DND-41 (cell line): ENCODE data around the gene CHMP1B.

ENCODE experiments used
- CTCF ChIP-seq: IDR thresholded peaks from 2 replicates; pipeline ENCODE4 v1.5.1; 2012; ENCODE audit warnings: borderline replicate concordance, low read length, moderate library complexity, mild to moderate bottlenecking; ENCODE audit not compliant: poor library complexity, severe bottlenecking; ENCODE audit errors: extremely low read depth
- EZH2 ChIP-seq: IDR thresholded peaks from 3 replicates; pipeline ENCODE4 v1.6.1; 2012; ENCODE audit warnings: borderline replicate concordance, low read depth, mild to moderate bottlenecking, moderate library complexity, low read length, inconsistent platforms; ENCODE audit not compliant: severe bottlenecking

DNA sequence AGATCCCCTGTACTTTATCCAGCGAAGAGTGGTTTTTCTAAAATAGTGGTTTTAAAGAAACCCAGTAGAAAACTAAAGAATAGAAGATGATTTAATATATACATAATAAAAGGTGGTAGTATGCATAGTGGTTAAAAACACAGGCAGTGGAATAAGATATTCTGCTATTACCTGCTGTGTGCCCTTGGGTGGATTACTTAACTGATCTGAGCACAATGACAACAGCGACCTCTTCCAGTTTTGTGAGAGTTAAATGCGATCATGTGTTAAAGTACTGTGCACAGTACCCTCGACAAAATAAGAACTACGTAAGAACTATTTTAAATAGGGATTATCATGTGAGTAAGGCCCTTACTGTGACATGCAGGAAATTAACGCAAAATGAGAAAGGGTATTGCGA is 30.0 kb upstream of the CHMP1B start:
- TF ChIP-seq EZH2 (no peak), CTCF (no peak)
